B cell (primary cell): Measurements from ENCODE around the gene STAT5A. TPM values are rescaled to one million over a fixed set of nuclear protein-coding genes. Genes with fewer than 3 reads are reported as not detected.
"Not testable (repeated sequence)": the region's sequence is repeated elsewhere in the genome, so short reads cannot be mapped to it uniquely, and the experiment has no call there.

Experiments used
- ATAC-seq: fragments of 200-7000 bp; cut with Tn5 transposase; one replicate; pipeline ENCODE4 v1.10.0; 2021; ENCODE audit warnings: low read depth, mild to moderate bottlenecking, moderate number of reproducible peaks, moderate library complexity
- CTCF ChIA-PET: fragments of 350-600 bp; sonication (Branson Sonifier 250); formaldehyde crosslinking; loops from one replicate; lab custom pipeline; 2021; ENCODE audit warnings: antibody characterized with exemption, inconsistent platforms; lab: Charles Lee
- POLR2A ChIA-PET: fragments of 350-600 bp; sonication (Branson Sonifier 250); formaldehyde crosslinking; loops from one replicate; lab custom pipeline; 2021; ENCODE audit warnings: antibody characterized with exemption; lab: Charles Lee
- DNase-seq: peaks from one replicate; pipeline ENCODE4 v3.0.0; 2013
- H2AFZ ChIP-seq: 2 replicates; pipeline ENCODE4 v1.6.1; 2012; ENCODE audit warnings: mild to moderate bottlenecking, low read depth, low read length; ENCODE audit not compliant: insufficient read depth, poor library complexity, severe bottlenecking
- H3K27ac ChIP-seq, 2 donors: 1 replicate in 1 of 2; 2 replicates in 1 of 2; pipeline ENCODE4 v1.5.1; 2012 to 2013; ENCODE audit warnings: low read length in 2 of 2, mild to moderate bottlenecking in 2 of 2, moderate library complexity in 1 of 2
- H3K27me3 ChIP-seq, 4 experiments: fragments of 200-600 bp in 1 of 4; sonication (generic) in 1 of 4; replicated peaks in 1 of 4; 1 replicate in 2 of 4; 2 replicates in 2 of 4; pipeline versions ENCODE4 v1.6.1 to v1.7.0; 2013 to 2016; ENCODE audit warnings: low read length in 3 of 4, mild to moderate bottlenecking in 2 of 4, mixed read lengths in 1 of 4, moderate library complexity in 1 of 4; ENCODE audit not compliant: insufficient read depth in 4 of 4, control insufficient read depth in 3 of 4; ENCODE audit errors: control extremely low read depth in 1 of 4
- H3K36me3 ChIP-seq, 2 experiments: replicated peaks in 1 of 2; 1 replicate in 1 of 2; 2 replicates in 1 of 2; pipeline versions ENCODE4 v1.6.1 to v1.7.1; 2013; ENCODE audit warnings: low read length in 1 of 2; ENCODE audit not compliant: insufficient read depth in 2 of 2, control insufficient read depth in 1 of 2; ENCODE audit errors: control extremely low read depth in 1 of 2, extremely low read depth in 1 of 2
- H3K4me1 ChIP-seq, 2 donors: fragments of 200-600 bp in 1 of 2; sonication (generic) in 1 of 2; 1 replicate in 1 of 2; 2 replicates in 1 of 2; pipeline versions ENCODE4 v1.5.1 to v1.6.1; 2013 to 2017; ENCODE audit warnings: low read length in 2 of 2; ENCODE audit not compliant: control insufficient read depth in 2 of 2, insufficient read depth in 2 of 2
- H3K4me2 ChIP-seq: replicated peaks from 2 replicates; pipeline ENCODE3; 2012; ENCODE audit warnings: mild to moderate bottlenecking, low read depth, low read length; ENCODE audit not compliant: poor library complexity, severe bottlenecking
- H3K4me3 ChIP-seq, 5 experiments: fragments of 200-600 bp in 1 of 5; sonication (generic) in 1 of 5; 1 replicate in 3 of 5; 2 replicates in 2 of 5; pipeline versions ENCODE4 v1.5.1 to v1.7.0; 2011 to 2016; ENCODE audit warnings: low read length in 4 of 5, mild to moderate bottlenecking in 4 of 5, low read depth in 2 of 5, control low read depth in 1 of 5, moderate library complexity in 1 of 5; ENCODE audit not compliant: insufficient read depth in 1 of 5; ENCODE audit errors: control extremely low read depth in 1 of 5, extremely low read depth in 1 of 5
- H3K79me2 ChIP-seq: fragments of 200-600 bp; sonication (generic); one replicate; pipeline ENCODE4 v1.6.0; 2016; ENCODE audit warnings: low read length; ENCODE audit not compliant: control insufficient read depth, insufficient read depth
- H3K9ac ChIP-seq: fragments of 200-600 bp; sonication (generic); 2 replicates; pipeline ENCODE4 v1.6.1; 2017; ENCODE audit warnings: mild to moderate bottlenecking, low read length, moderate library complexity
- H3K9me3 ChIP-seq, 3 donors: one replicate each; pipeline versions ENCODE4 v1.6.1 to v1.7.1; 2013; ENCODE audit warnings: low read length in 2 of 3; ENCODE audit not compliant: control insufficient read depth in 2 of 3, insufficient read depth in 1 of 3; ENCODE audit errors: control extremely low read depth in 1 of 3
- H4K20me1 ChIP-seq: 2 replicates; pipeline ENCODE4 v1.6.0; 2012; ENCODE audit warnings: mild to moderate bottlenecking, low read length; ENCODE audit not compliant: insufficient read depth, control insufficient read depth, poor library complexity, severe bottlenecking
- H3K27ac Mint-ChIP-seq: one replicate; pipeline ENCODE4 v1.8.0; 2021; ENCODE audit warnings: mixed read lengths
- H3K27me3 Mint-ChIP-seq: one replicate; pipeline ENCODE4 v1.8.0; 2021; ENCODE audit warnings: mixed read lengths
- H3K4me1 Mint-ChIP-seq: one replicate; pipeline ENCODE4 v1.8.0; 2021; ENCODE audit warnings: mixed read lengths
- H3K4me3 Mint-ChIP-seq: one replicate; pipeline ENCODE4 v1.8.0; 2021; ENCODE audit warnings: mixed read lengths
- H3K9me3 Mint-ChIP-seq: one replicate; pipeline ENCODE4 v1.8.0; 2022; ENCODE audit warnings: mixed read lengths; ENCODE audit not compliant: insufficient read depth
- CTCF ChIP-seq: fragments of 200-600 bp; IDR thresholded peaks from one replicate; pipeline ENCODE4 v1.8.0; 2022; ENCODE audit warnings: antibody characterized with exemption, mild to moderate bottlenecking
- EZH2 ChIP-seq: IDR thresholded peaks from 2 replicates; pipeline ENCODE4 v1.6.1; 2012; ENCODE audit warnings: borderline replicate concordance, low read depth, mild to moderate bottlenecking, moderate library complexity, low read length; ENCODE audit not compliant: insufficient read depth, poor library complexity, severe bottlenecking
- WGBS: methylation state at CpG from one replicate; pipeline ENCODE4 v1.1.5; 2013; ENCODE audit warnings: missing lambda C conversion rate; ENCODE audit not compliant: insufficient coverage; 5-methylcytosine and 5-hydroxymethylcytosine counted together
- intact Hi-C: fragments of 100-400 bp; cut with micrococcal nuclease; formaldehyde crosslinking; loops from one replicate; pipeline ENCODE4 v1.10.0; 2022
- polyA plus RNA-seq: library from polyadenylated mRNA; depleted of rRNA; stranded (reverse); fragments of >200 nt; gene quantifications from 2 replicates; pipeline ENCODE4 v1.2.3, GENCODE V29; 2012
- total RNA-seq, 2 donors: library from RNA; stranded (reverse); fragments of 120-200 nt in 1 of 2; gene quantifications; 1 replicate in 1 of 2; 2 replicates in 1 of 2; pipeline versions ENCODE4 v1.2.3 to v1.2.4, GENCODE V29; 2013 to 2022

Gene STAT5A
- total and polyA plus RNA-seq, 2 donors (not counting 1 experiment from before 2014, with no cell fraction given): 48.8 to 110 TPM

GRCh38 chr17:42299913-42300312 is 11.6 kb downstream of the STAT5A start:
- intact Hi-C loops, H3K4me1 Mint-ChIP-seq, H3K9me3 ChIP-seq, H2AFZ ChIP-seq, H3K4me3 ChIP-seq, DNase-seq, H4K20me1 ChIP-seq, H3K27me3 ChIP-seq, H3K27ac ChIP-seq, H3K9ac ChIP-seq, H3K4me2 ChIP-seq, POLR2A ChIA-PET, H3K4me1 ChIP-seq, H3K9me3 Mint-ChIP-seq, H3K27ac Mint-ChIP-seq, H3K27me3 Mint-ChIP-seq, ATAC-seq, H3K4me3 Mint-ChIP-seq, H3K79me2 ChIP-seq: not testable (repeated sequence)
- no CpG with 5 or more reads among the region's 17 CpGs for WGBS
- peaks cover 0 to 67% of the 10 kb centered on the region in 2 experiments for H3K36me3 ChIP-seq
- CTCF ChIA-PET: interaction anchor here (1.3 kb wide), 1 partner anchor 14 kb away, joined by 4 read pairs; no protein-coding TSS in a partner anchor

GRCh38 chr17:42301022-42301421 is 12.7 kb downstream of the STAT5A start:
- Histone ChIP-seq H3K4me2 (no peak overlapping the region), H3K4me1 (no peaks in the 10 kb centered on the region), H3K36me3 (peaks cover 0 to 65% of the 10 kb centered on the region in 2 experiments), H4K20me1 (no peaks in the 10 kb centered on the region), H3K4me3 (no peak overlapping the region), H3K9ac (no peak overlapping the region), H3K27ac (no peak overlapping the region), H3K27me3 (no peaks in the 10 kb centered on the region), H3K79me2 (no peaks in the 10 kb centered on the region), H2AFZ (no peak overlapping the region), H3K9me3 (no peaks in the 10 kb centered on the region)
- ChIA-PET CTCF (interaction anchor here (1.3 kb wide), 1 partner anchor 12 kb away, joined by 4 read pairs; no protein-coding TSS in a partner anchor), POLR2A (interaction anchor here (1.1 kb wide), 1 partner anchor 15 kb away, joined by 3 read pairs; no protein-coding TSS in a partner anchor)
- 91% methylated on average over 9 of the region's 9 CpGs for WGBS
- Mint-ChIP-seq H3K27ac (no peak overlapping the region), H3K4me1 (no peaks in the 10 kb centered on the region), H3K9me3 (no peaks in the 10 kb centered on the region), H3K4me3 (no peak overlapping the region), H3K27me3 (no peaks in the 10 kb centered on the region)
- ATAC-seq (no peak), DNase-seq (no peak)
- intact Hi-C loops: no loop called here
- no peak for TF ChIP-seq EZH2
- no peak for TF ChIP-seq CTCF
